Immature natural killer cell (primary cell): Measurements from ENCODE around the gene IRAK1. TPM values are rescaled to one million over a fixed set of nuclear protein-coding genes. Genes with fewer than 3 reads are reported as not detected.

Experiments used
- DNase-seq, 3 donors: peaks; one replicate each; pipeline ENCODE4 v3.0.0; 2022; ENCODE audit warnings: mixed read lengths in 1 of 3
- H3K27ac Mint-ChIP-seq, 6 donors: one replicate each; pipeline ENCODE4 v1.8.0; 2020; ENCODE audit warnings: mixed read lengths in 6 of 6, mild to moderate bottlenecking in 5 of 6, inconsistent platforms in 4 of 6, moderate library complexity in 3 of 6
- H3K27me3 Mint-ChIP-seq, 3 donors: one replicate each; pipeline ENCODE4 v1.8.0; 2020 to 2021; ENCODE audit warnings: low read depth in 3 of 3, mild to moderate bottlenecking in 3 of 3, mixed read lengths in 3 of 3, moderate library complexity in 3 of 3, inconsistent platforms in 1 of 3
- H3K36me3 Mint-ChIP-seq, 3 donors: one replicate each; pipeline ENCODE4 v1.8.0; 2020; ENCODE audit warnings: mixed read lengths in 3 of 3, inconsistent platforms in 2 of 3, mild to moderate bottlenecking in 2 of 3
- H3K4me1 Mint-ChIP-seq, 2 donors: one replicate each; pipeline ENCODE4 v1.8.0; 2020; ENCODE audit warnings: inconsistent platforms in 2 of 2, mild to moderate bottlenecking in 2 of 2, mixed read lengths in 2 of 2, moderate library complexity in 1 of 2
- H3K4me3 Mint-ChIP-seq, 5 donors: one replicate each; pipeline ENCODE4 v1.8.0; 2020; ENCODE audit warnings: mild to moderate bottlenecking in 5 of 5, mixed read lengths in 5 of 5, inconsistent platforms in 3 of 5, moderate library complexity in 3 of 5
- H3K9me3 Mint-ChIP-seq, 6 donors: one replicate each; pipeline ENCODE4 v1.8.0; 2020; ENCODE audit warnings: mild to moderate bottlenecking in 6 of 6, mixed read lengths in 6 of 6, inconsistent platforms in 4 of 6, moderate library complexity in 3 of 6
- polyA plus RNA-seq, 3 donors: library from polyadenylated mRNA; unstranded; fragments of 300-500 nt; fragmentation: Illumina TruSeq; gene quantifications; one replicate each; pipeline ENCODE4 v1.2.3, GENCODE V29; 2021

IRAK1 gene
- 10 to 100 TPM; 39.0 to 81.9 (median 46.6) TPM for polyA plus RNA-seq

DNA sequence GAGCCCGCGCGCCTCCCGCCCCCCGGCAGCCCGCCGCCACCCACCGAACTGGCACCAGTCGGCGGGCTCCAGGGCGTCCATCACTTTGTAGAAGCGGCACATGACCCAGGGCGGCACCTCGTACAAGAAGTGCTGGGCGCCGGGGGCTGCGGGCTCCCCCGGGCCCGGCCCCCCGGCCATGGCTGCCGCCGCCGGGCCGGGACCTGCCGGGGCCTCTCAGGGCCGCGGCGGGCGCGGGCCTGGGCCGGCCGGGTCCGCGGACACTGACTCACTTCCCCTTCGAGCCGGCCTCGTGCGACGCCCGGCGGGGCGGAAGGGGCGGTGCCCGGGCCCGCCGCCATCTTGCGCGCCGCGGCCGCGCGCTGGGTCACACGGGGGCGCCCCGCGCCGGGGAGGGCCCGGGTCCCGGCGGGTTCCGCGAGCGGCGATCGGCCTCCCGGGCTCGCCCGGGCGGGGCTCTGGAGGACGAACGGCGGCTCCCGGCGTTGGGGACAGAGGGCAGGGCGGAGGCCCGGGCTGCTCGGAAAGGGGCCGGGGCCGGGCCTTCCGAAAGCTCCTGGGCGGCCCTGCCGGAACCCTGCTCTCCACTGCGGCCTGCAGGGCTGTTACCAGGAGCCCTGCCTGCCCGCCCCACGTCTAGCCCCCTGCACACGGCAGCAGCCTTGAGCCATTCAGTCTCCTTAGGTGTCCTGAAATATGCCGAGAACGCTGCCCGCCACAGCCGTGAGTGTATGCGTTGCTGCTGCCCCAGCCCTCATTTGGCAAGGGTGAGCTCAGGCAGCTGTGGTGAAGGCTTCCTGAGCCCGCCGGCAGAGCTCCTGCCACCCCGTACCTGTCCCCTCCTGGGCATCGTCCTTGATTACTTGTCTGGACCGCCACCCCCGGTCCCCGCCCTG lies at the start of gene IRAK1:
Gene IRAK1, minus strand, starts transcription at position 270 of the 896 bp plus-strand sequence. Its CDS starts 90 bp downstream, at position 180.
- H3K4me1 Mint-ChIP-seq: peaks cover 5 to 11% of the 10 kb centered on the region in 2 donors
- H3K9me3 Mint-ChIP-seq: no peaks in the 10 kb centered on the region
- H3K36me3 Mint-ChIP-seq: peaks cover 0 to 3% (median 0%) of the 10 kb centered on the region in 3 donors
- H3K27ac Mint-ChIP-seq: peak within 1 kb of the TSS; percentile 87 to 93 (median 90)
- DNase-seq: peak; percentile 63
- peak within 1 kb of the TSS; percentile 80 to 87 (median 84) for H3K4me3 Mint-ChIP-seq
- H3K27me3 Mint-ChIP-seq: peaks cover 0 to 8% (median 6%) of the 10 kb centered on the region in 3 donors

DNA sequence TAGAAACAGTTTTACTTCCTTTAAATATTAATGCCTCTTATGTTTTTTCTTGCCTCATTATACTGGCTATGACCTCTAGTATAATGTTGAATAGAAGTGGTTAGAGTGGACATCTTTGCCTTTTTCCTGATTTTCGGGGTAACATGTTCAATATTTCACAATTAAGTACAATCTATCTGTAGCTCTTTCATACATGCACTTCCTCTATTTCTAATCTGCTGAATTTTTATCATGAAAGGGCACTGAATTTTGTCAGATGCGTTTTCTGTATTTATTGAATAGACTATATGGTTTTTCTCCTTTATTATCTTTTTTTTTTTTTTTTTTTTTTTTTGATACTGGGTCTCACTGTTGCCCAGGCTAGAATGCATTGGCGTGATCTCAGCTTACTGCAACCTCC lies 48.9 kb upstream of the IRAK1 start:
- H3K4me1 Mint-ChIP-seq: peaks cover 66 to 71% of the 10 kb centered on the region in 2 donors
- H3K9me3 Mint-ChIP-seq: no peaks in the 10 kb centered on the region
- H3K27me3 Mint-ChIP-seq: peaks cover 3 to 14% (median 11%) of the 10 kb centered on the region in 3 donors
- no peaks in the 10 kb centered on the region for H3K36me3 Mint-ChIP-seq
- peak overlapping the region in 3 of 6 donors; percentile 17 to 85 (median 34) for H3K27ac Mint-ChIP-seq
- H3K4me3 Mint-ChIP-seq: peak overlapping the region in 1 of 5 donors; percentile 3
- no peak for DNase-seq

DNA sequence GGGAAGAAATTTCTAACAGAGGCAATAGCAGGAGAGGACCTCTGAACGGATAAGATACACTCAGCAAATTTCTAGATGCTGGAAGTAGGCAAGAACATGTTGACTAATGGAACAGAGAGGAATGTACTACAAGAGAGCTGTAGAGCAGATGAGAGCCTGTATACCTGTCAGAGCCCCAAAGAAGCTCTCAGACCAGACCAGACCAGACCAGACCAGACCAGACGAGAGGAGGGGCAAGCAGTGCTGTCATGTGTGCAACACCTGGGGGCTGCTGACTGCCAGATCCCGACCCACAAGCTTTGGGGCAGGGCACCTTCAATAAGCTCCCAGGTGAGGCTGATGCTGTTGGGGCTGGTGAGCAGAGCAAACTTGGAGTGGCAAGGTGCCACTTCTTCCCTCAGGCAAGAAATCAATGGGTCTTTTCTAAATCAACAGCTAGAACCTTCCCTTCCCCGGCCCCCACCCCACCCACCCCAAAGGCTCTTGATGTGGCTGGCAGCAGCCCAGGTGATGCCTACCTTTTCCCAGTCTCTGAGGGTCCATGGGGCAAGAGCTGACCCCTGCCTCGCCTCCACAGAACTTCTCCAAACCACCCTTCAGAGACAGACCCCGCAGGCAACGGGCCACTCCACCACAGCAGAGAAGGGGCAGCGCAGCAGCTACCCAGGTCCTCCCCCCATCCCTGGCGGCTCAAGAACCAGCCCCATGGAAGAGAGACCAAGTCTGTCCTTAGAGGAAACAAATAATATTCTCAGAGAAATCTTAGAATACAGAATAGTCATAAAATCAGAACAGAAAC lies 45.1 kb upstream of the IRAK1 start:
- Mint-ChIP-seq H3K36me3 (no peaks in the 10 kb centered on the region), H3K4me3 (peak overlapping the region in 2 of 5 donors; percentile 29 to 40), H3K9me3 (no peaks in the 10 kb centered on the region), H3K4me1 (peaks cover 71 to 72% of the 10 kb centered on the region in 2 donors), H3K27ac (peak overlapping the region in 5 of 6 donors; percentile 51 to 73 (median 65)), H3K27me3 (peaks cover 5 to 15% (median 6%) of the 10 kb centered on the region in 3 donors)
- no peak for DNase-seq

DNA sequence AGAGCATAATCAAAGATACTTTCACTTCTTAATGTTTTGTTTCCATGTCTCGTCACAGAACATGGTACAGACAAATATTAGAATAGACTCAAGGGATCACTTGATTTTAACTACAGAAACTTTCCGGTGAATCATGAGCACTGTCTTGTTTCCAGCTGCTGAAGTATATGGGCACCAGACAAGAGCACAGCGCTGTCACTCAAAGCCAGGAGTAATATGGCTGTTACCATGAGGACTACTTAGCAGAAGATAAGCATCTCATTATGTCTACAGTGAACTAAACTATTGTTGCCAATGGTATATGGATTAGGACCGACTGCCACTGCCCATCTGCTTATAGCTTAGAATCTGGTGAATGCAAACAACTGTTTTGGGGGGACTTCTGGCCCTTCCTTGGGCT lies 43.5 kb upstream of the IRAK1 start:
- H3K9me3 Mint-ChIP-seq: no peaks in the 10 kb centered on the region
- H3K36me3 Mint-ChIP-seq: no peaks in the 10 kb centered on the region
- H3K27me3 Mint-ChIP-seq: peaks cover 5 to 10% (median 8%) of the 10 kb centered on the region in 3 donors
- no peak for DNase-seq
- H3K27ac Mint-ChIP-seq: peak overlapping the region; percentile 32 to 80 (median 56)
- peaks cover 81 to 82% of the 10 kb centered on the region in 2 donors for H3K4me1 Mint-ChIP-seq
- peak overlapping the region in 1 of 5 donors; percentile 50 for H3K4me3 Mint-ChIP-seq

DNA sequence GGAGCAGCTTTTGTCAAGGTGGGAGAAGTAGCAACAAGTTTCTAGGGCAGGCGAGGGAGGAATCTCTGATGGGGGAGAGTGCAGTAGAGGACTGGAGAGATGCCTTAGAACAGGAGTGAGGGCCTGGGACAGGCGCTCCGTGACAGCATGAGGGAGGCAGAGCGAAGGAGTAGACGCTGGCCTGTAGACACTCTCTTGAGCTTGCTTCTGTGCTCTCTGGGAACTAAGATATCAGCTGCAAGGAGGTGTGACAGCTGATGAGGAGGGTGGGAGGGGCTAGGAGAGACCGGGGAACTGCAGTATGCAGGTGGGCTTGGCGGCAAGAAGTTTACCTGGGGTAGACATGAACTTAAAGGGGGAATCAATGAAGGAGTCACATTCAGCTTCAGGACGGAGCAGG lies 42.1 kb upstream of the IRAK1 start:
- Mint-ChIP-seq H3K27ac (peak overlapping the region; percentile 13 to 86 (median 70)), H3K36me3 (no peaks in the 10 kb centered on the region), H3K4me3 (peak overlapping the region in 4 of 5 donors; percentile 1 to 18 (median 4)), H3K4me1 (peaks cover 78 to 81% of the 10 kb centered on the region in 2 donors), H3K9me3 (no peaks in the 10 kb centered on the region), H3K27me3 (peaks cover 3 to 15% (median 5%) of the 10 kb centered on the region in 3 donors)
- DNase-seq: no peak

DNA sequence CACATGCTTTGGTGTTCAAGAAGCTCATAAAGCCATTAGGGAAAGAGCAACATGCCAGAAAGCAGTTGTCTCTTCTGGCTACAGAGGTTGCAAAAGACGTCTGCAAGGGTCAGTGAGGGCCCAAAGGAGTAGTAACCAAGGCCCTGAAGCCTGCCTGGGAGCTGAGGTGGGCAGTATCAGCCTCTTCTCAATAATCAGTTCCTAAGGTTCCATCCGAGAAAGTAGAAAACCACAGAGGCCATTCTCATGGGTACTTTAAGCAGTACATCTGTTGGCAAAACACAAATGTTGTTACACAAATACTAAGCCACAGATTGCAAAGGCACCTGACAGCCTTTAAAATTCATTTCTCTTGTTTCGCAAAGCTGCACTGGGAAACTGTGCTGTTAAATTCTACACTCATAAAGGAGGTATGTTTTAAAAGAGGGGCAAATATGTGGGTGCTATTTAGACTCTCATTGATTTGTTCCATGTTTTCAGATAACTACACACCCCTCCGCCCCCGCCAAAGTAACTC lies 40.1 kb upstream of the IRAK1 start:
- H3K27me3 Mint-ChIP-seq: peaks cover 5 to 15% (median 5%) of the 10 kb centered on the region in 3 donors
- H3K36me3 Mint-ChIP-seq: no peaks in the 10 kb centered on the region
- H3K4me3 Mint-ChIP-seq: peak overlapping the region in 1 of 5 donors; percentile 33
- no peaks in the 10 kb centered on the region for H3K9me3 Mint-ChIP-seq
- H3K27ac Mint-ChIP-seq: peak overlapping the region; percentile 63 to 86 (median 81)
- H3K4me1 Mint-ChIP-seq: peaks cover 74 to 78% of the 10 kb centered on the region in 2 donors
- no peak for DNase-seq

DNA sequence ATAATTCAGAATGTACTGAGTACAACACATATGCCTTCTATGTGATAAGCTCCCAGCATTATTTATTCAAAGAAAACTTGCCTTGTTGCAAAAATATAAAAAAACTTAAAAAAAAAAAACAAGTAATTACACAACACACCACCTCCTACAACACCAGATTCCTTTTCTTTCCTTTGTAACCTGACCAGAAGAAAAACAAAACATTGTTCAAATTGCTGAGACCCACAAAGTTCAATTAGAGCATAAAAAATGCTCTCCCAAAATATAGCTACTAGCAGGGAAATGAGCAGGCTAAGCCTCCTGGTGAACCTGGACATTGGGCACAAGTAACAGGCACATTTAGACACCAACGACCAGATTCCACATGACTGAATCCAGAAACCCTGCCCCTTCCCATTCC lies 39.5 kb upstream of the IRAK1 start:
- Mint-ChIP-seq H3K36me3 (no peaks in the 10 kb centered on the region), H3K27me3 (peaks cover 5 to 14% (median 6%) of the 10 kb centered on the region in 3 donors), H3K4me3 (peak overlapping the region in 1 of 5 donors; percentile 33), H3K9me3 (no peaks in the 10 kb centered on the region), H3K4me1 (peaks cover 69 to 73% of the 10 kb centered on the region in 2 donors), H3K27ac (peak overlapping the region; percentile 63 to 86 (median 81))
- DNase-seq: no peak

DNA sequence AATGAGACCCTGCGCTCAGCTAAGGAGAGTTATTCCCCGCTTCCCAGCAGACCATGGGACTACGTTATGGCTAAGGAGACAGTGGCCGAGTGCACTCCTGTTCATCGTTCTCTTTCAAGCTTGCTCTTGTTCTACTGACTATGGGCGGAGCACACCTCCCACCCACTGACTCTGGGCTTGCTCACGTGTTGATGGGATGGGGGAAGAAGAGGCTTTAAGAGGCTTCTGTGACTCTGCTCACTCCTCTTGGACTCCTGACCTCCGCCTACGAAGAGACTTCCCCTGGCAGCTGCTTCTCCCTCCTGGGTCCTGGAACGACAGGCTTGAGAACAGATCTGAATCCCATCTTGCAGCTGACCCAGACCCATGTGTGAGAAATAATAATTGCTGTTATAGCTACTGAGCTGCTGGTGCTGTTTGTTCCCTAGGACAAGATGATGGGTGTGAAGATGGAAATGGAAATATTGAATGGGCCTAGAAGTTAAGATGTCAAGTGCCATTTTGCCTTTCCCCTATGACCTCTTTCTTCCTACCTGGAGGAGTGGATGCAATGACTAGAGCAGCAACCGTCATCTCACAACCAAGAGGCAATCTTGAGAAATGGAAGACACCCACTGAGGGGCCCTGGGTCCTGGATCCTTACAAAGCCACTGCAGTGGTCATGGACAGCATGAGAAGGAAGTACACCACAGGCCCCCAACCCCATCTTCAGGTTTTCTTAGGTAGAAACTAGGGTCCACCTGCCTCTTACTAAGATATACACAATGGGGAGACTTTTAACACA lies 38.7 kb upstream of the IRAK1 start:
- Mint-ChIP-seq H3K27me3 (peaks cover 2 to 14% (median 6%) of the 10 kb centered on the region in 3 donors), H3K4me3 (no peak overlapping the region), H3K36me3 (no peaks in the 10 kb centered on the region), H3K9me3 (no peaks in the 10 kb centered on the region), H3K4me1 (peaks cover 62 to 64% of the 10 kb centered on the region in 2 donors), H3K27ac (peak overlapping the region in 5 of 6 donors; percentile 37 to 82 (median 49))
- no peak for DNase-seq

DNA sequence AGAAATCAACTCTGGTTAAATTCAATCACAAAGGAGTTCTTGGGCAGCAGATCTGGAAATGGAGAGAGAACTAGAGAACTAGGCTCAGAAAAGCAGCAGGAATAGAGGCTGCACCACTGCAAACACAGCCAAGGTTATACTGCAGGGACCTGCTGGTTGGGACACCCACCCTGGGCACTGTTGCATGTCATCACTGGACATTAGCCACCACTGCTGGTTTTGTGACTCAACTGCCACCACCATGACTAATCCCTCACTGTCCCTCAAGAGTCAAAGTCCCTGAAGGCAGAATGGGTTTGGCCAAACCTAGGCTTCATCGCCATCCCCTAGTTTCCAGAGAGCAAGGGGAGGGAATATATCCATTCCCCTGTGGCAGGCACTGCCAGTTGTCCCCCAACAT lies 38.1 kb upstream of the IRAK1 start:
- Mint-ChIP-seq H3K27ac (peak overlapping the region in 4 of 6 donors; percentile 15 to 78 (median 48)), H3K4me3 (no peak overlapping the region), H3K4me1 (peaks cover 57 to 60% of the 10 kb centered on the region in 2 donors), H3K36me3 (no peaks in the 10 kb centered on the region), H3K9me3 (no peaks in the 10 kb centered on the region), H3K27me3 (peaks cover 2 to 14% (median 6%) of the 10 kb centered on the region in 3 donors)
- DNase-seq: no peak

DNA sequence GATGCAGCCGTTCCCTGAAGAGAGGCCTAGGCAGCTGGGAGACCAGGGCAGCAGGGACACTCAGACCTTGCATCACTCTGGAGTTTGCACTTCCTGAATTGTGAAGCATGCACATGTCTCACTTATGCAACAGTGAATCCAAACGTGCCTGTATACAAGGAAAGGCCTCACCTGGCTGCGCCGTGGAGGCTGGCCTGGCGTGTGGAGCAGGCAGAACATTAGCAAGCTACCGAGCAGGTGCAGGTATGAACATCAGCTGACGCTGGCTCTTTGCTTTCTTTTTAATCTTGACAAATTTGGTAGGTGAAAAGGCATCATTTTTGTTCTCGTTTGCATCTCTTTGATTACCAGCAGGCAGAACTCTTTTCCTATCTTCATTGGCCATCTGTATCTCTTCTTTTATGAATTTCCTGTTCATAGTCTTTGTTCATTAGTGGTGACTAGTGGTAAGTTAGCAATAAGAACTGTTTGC lies 37.1 kb upstream of the IRAK1 start:
- Mint-ChIP-seq H3K9me3 (no peaks in the 10 kb centered on the region), H3K36me3 (peaks cover 0 to 4% (median 0%) of the 10 kb centered on the region in 3 donors), H3K27me3 (peaks cover 0 to 14% (median 8%) of the 10 kb centered on the region in 3 donors), H3K4me1 (peaks cover 57 to 58% of the 10 kb centered on the region in 2 donors), H3K27ac (peak overlapping the region; percentile 28 to 78 (median 54)), H3K4me3 (no peak overlapping the region)
- DNase-seq: no peak

DNA sequence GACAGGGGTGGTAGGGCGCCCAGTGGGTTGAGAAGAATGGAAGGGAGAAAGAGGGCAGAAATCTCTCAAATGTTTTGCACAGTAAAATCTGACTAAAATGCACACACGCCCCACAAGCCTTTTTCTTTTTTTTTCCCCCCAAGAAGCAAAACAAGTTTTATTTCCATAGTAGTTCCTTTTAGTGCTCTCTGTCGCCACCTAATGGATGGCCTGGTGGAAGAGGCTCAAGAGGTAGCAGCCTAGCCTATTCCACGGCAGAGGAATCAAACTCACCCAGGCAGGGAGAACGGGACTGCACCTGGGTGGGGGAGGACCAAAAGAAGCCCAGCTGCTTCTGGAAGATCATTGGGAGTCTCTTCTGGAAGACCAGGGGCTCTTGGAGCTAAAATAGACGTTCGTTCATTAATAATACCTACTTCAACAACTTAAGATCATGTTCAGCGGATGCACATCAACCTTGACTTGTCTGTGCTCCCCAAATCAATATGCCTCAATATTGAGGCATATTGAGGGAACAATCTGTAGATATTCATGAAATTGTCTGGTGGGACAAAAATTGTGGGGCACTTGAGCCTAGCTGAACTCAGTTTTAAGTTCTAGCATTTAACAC lies 31.6 kb upstream of the IRAK1 start:
- Mint-ChIP-seq H3K4me1 (peaks cover 23 to 29% of the 10 kb centered on the region in 2 donors), H3K36me3 (peaks cover 0 to 5% (median 0%) of the 10 kb centered on the region in 3 donors), H3K9me3 (no peaks in the 10 kb centered on the region), H3K27me3 (peaks cover 4 to 8% (median 5%) of the 10 kb centered on the region in 3 donors), H3K4me3 (peak overlapping the region in 1 of 5 donors; percentile 35), H3K27ac (peak overlapping the region; percentile 10 to 80 (median 59))
- peak; percentile 56 to 65 (median 61) for DNase-seq

DNA sequence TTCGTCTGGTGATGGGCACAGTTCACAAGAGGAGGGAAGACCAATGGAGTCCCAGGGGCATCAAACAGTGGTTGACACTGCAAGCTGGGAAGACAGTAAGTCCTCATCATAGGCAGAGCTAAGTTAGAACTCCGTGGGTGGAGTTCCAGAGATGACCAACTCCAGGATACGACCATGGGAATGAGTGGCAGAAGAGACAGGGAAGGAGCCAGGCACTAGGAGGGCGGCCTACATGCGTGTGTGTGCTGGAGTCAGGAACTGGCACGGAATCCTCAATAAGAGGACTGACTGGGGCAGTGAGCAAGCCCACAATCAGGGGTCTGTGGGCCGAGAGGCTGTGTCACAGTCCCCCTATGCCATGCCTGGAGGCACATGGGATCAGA lies 30.4 kb upstream of the IRAK1 start:
- peak overlapping the region in 2 of 6 donors; percentile 73 to 80 for H3K27ac Mint-ChIP-seq
- no peak overlapping the region for H3K4me3 Mint-ChIP-seq
- no peaks in the 10 kb centered on the region for H3K9me3 Mint-ChIP-seq
- peaks cover 0 to 8% (median 0%) of the 10 kb centered on the region in 3 donors for H3K36me3 Mint-ChIP-seq
- DNase-seq: no peak
- H3K4me1 Mint-ChIP-seq: peaks cover 24 to 27% of the 10 kb centered on the region in 2 donors
- H3K27me3 Mint-ChIP-seq: peaks cover 4 to 6% (median 5%) of the 10 kb centered on the region in 3 donors
